ENCODE measurements around the gene CDC42SE1. TPM values are rescaled to one million over a fixed set of nuclear protein-coding genes. Genes with fewer than 3 reads are reported as not detected.

The CDC42SE1 gene
- total RNA-seq, 1 donor from 2014 or later, result 116 TPM

- TF ChIP-seq EZH2 (IDR thresholded peaks at IDR 0.05; ENCODE audit: insufficient read depth, low read length), result no peak
- TF ChIP-seq CTCF (IDR thresholded peaks at IDR 0.05; ENCODE audit: insufficient read depth, low read depth, low read length), result no peak
- H3K27ac Mint-ChIP-seq (ENCODE audit: unreplicated experiment), result peak overlapping the region; percentile 95
- Histone ChIP-seq H3K9me3 (ENCODE audit: insufficient read depth, low read depth, low read length) (no peaks in the 10 kb centered on the region), H3K27me3 (ENCODE audit: insufficient read depth, low read length) (no peaks in the 10 kb centered on the region), H3K4me2 (ENCODE audit: low read length) (peak overlapping the region; percentile 95), H4K20me1 (ENCODE audit: insufficient read depth, low read length) (peaks cover 31% of the 10 kb centered on the region), H2AFZ (ENCODE audit: low read depth, low read length) (peak overlapping the region; percentile 58), H3K79me2 (ENCODE audit: insufficient read depth, low read length) (peaks cover 3% of the 10 kb centered on the region), H3K27ac (ENCODE audit: low read depth, low read length) (peak overlapping the region; percentile 57), H3K4me1 (ENCODE audit: insufficient read depth, low read length) (peaks cover 11% of the 10 kb centered on the region), H3K9ac (ENCODE audit: low read length) (peak overlapping the region; percentile 83), H3K36me3 (ENCODE audit: insufficient read depth, low read length) (peaks cover 20% of the 10 kb centered on the region), H3K4me3 (ENCODE audit: insufficient read depth, low read depth, low read length) (peak overlapping the region; percentile 77)
- DNase-seq (ENCODE audit: low read depth), result peak; percentile 56
- H3K36me3 Mint-ChIP-seq (ENCODE audit: low read depth, unreplicated experiment), result peaks cover 8% of the 10 kb centered on the region
- H3K4me3 Mint-ChIP-seq (ENCODE audit: unreplicated experiment), result peak overlapping the region; percentile 97
- no peaks in the 10 kb centered on the region for H3K9me3 Mint-ChIP-seq (ENCODE audit: unreplicated experiment)
- H3K4me1 Mint-ChIP-seq (ENCODE audit: low read depth, unreplicated experiment), result peaks cover 2% of the 10 kb centered on the region
- FAIRE-seq, result no peak
- no peaks in the 10 kb centered on the region for H3K27me3 Mint-ChIP-seq (ENCODE audit: low read depth, unreplicated experiment)
These were observed 11.3 kb downstream of the CDC42SE1 start for GRCh38 chr1:151047925-151048644.

- Histone ChIP-seq H4K20me1 (ENCODE audit: insufficient read depth, low read length) (peaks cover 25% of the 10 kb centered on the region), H3K27me3 (ENCODE audit: insufficient read depth, low read length) (no peaks in the 10 kb centered on the region), H3K9me3 (ENCODE audit: insufficient read depth, low read depth, low read length) (no peaks in the 10 kb centered on the region), H3K27ac (ENCODE audit: low read depth, low read length) (peak within 1 kb of the TSS; percentile 57), H3K79me2 (ENCODE audit: insufficient read depth, low read length) (no peaks in the 10 kb centered on the region), H2AFZ (ENCODE audit: low read depth, low read length) (peak within 1 kb of the TSS; percentile 58), H3K4me1 (ENCODE audit: insufficient read depth, low read length) (peaks cover 11% of the 10 kb centered on the region), H3K4me3 (ENCODE audit: insufficient read depth, low read depth, low read length) (peak within 1 kb of the TSS; percentile 77), H3K9ac (ENCODE audit: low read length) (peak within 1 kb of the TSS; percentile 83), H3K4me2 (ENCODE audit: low read length) (peak within 1 kb of the TSS; percentile 95), H3K36me3 (ENCODE audit: insufficient read depth, low read length) (peaks cover 15% of the 10 kb centered on the region)
- FAIRE-seq, result no peak
- TF ChIP-seq CTCF (IDR thresholded peaks at IDR 0.05; ENCODE audit: insufficient read depth, low read depth, low read length) (no peak), EZH2 (IDR thresholded peaks at IDR 0.05; ENCODE audit: insufficient read depth, low read length) (no peak)
- H3K27ac Mint-ChIP-seq (ENCODE audit: unreplicated experiment), result peak within 1 kb of the TSS; percentile 95
- peaks cover 11% of the 10 kb centered on the region for H3K36me3 Mint-ChIP-seq (ENCODE audit: low read depth, unreplicated experiment)
- H3K9me3 Mint-ChIP-seq (ENCODE audit: unreplicated experiment), result no peaks in the 10 kb centered on the region
- peak within 1 kb of the TSS; percentile 97 for H3K4me3 Mint-ChIP-seq (ENCODE audit: unreplicated experiment)
- DNase-seq (ENCODE audit: low read depth), result peak; percentile 53
- H3K4me1 Mint-ChIP-seq (ENCODE audit: low read depth, unreplicated experiment), result peaks cover 2% of the 10 kb centered on the region
- H3K27me3 Mint-ChIP-seq (ENCODE audit: low read depth, unreplicated experiment), result no peaks in the 10 kb centered on the region
These were observed 11.9 kb downstream of the CDC42SE1 start, which contains the start of gene C1orf56 for GRCh38 chr1:151047591-151047924. Gene C1orf56 (plus strand): TSS chr1:151047751. CDS start chr1:151047848, 97 bp downstream.

DNA sequence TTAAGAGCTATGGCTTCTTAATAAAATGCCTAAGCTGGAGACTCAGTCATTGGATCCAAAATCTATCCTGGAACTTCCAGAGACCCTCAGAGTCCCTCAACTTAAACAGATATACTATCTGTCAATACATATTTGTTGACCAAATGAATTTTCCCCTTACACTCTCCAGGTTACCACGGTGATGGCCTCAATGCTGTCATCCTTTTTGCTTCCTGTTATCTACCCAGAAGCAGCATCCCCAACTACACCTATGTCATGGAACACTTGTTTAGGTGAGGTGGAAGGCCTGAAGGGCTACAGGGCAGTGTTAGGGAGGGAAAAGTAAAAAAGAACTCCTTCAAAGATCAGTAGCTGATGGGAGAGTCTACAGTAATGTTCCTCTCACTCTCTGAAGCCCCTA, 16.3 kb downstream of the CDC42SE1 start:
- H3K9me3 ChIP-seq (ENCODE audit: insufficient read depth, low read depth, low read length), result no peaks in the 10 kb centered on the region
- no peak overlapping the region for H2AFZ ChIP-seq (ENCODE audit: low read depth, low read length)
- no peaks in the 10 kb centered on the region for H3K36me3 ChIP-seq (ENCODE audit: insufficient read depth, low read length)
- TF ChIP-seq EZH2 (IDR thresholded peaks at IDR 0.05; ENCODE audit: insufficient read depth, low read length), result no peak
- TF ChIP-seq CTCF (IDR thresholded peaks at IDR 0.05; ENCODE audit: insufficient read depth, low read depth, low read length), result no peak
- no peak overlapping the region for H3K4me3 ChIP-seq (ENCODE audit: insufficient read depth, low read depth, low read length)
- Mint-ChIP-seq H3K4me1 (ENCODE audit: low read depth, unreplicated experiment) (no peaks in the 10 kb centered on the region), H3K36me3 (ENCODE audit: low read depth, unreplicated experiment) (peaks cover 15% of the 10 kb centered on the region), H3K9me3 (ENCODE audit: unreplicated experiment) (no peaks in the 10 kb centered on the region), H3K27me3 (ENCODE audit: low read depth, unreplicated experiment) (no peaks in the 10 kb centered on the region), H3K4me3 (ENCODE audit: unreplicated experiment) (no peak overlapping the region), H3K27ac (ENCODE audit: unreplicated experiment) (no peak overlapping the region)
- H3K27ac ChIP-seq (ENCODE audit: low read depth, low read length), result no peak overlapping the region
- H3K9ac ChIP-seq (ENCODE audit: low read length), result no peak overlapping the region
- no peak for DNase-seq (ENCODE audit: low read depth)
- peaks cover 3% of the 10 kb centered on the region for H3K4me1 ChIP-seq (ENCODE audit: insufficient read depth, low read length)
- H3K4me2 ChIP-seq (ENCODE audit: low read length), result no peak overlapping the region
- FAIRE-seq, result no peak
- no peaks in the 10 kb centered on the region for H3K79me2 ChIP-seq (ENCODE audit: insufficient read depth, low read length)
- no peaks in the 10 kb centered on the region for H3K27me3 ChIP-seq (ENCODE audit: insufficient read depth, low read length)
- no peaks in the 10 kb centered on the region for H4K20me1 ChIP-seq (ENCODE audit: insufficient read depth, low read length)

All from astrocyte (in vitro differentiated cells and primary cell).